Right renal pelvis (tissue), 4 donors: ENCODE measurements around the gene CLCF1. TPM values are rescaled to one million over a fixed set of nuclear protein-coding genes. Genes with fewer than 3 reads are reported as not detected.

Source experiments
- DNase-seq, 4 donors: peaks; one replicate each; pipeline ENCODE4 v3.0.0-alpha.2; 2013; ENCODE audit warnings: low read depth in 4 of 4, low spot score in 3 of 4, missing footprints in 1 of 4
- polyA plus RNA-seq, 4 donors: library from polyadenylated mRNA; unstranded; fragments of 120-200 nt; gene quantifications; one replicate each; pipeline ENCODE4 v1.2.1, GENCODE V29; 2013; ENCODE audit not compliant: insufficient read length in 4 of 4

Gene CLCF1
- polyA plus RNA-seq, 4 donors, result 4.5 to 6.3 (median 5.1) TPM

DNA sequence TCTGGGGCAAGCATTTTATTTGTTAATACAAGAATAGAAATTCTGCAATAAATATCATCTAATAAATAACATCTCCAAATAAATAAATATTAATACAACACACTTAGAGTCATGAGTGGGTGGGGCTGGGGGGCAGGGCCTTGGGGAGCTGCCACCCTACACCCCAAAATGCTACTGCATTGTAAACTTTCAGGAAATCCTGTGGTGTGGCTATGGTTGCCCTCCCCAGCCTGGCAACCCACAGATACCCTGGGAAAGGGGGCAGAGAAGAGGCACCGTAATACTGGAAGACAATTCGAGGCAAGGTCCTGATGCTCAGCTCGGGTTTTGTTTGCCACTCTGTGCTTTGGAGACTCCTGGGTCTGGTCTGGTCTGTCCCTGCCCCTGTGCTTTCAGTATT is 9.2 kb downstream of the CLCF1 start:
- no peak for DNase-seq

DNA sequence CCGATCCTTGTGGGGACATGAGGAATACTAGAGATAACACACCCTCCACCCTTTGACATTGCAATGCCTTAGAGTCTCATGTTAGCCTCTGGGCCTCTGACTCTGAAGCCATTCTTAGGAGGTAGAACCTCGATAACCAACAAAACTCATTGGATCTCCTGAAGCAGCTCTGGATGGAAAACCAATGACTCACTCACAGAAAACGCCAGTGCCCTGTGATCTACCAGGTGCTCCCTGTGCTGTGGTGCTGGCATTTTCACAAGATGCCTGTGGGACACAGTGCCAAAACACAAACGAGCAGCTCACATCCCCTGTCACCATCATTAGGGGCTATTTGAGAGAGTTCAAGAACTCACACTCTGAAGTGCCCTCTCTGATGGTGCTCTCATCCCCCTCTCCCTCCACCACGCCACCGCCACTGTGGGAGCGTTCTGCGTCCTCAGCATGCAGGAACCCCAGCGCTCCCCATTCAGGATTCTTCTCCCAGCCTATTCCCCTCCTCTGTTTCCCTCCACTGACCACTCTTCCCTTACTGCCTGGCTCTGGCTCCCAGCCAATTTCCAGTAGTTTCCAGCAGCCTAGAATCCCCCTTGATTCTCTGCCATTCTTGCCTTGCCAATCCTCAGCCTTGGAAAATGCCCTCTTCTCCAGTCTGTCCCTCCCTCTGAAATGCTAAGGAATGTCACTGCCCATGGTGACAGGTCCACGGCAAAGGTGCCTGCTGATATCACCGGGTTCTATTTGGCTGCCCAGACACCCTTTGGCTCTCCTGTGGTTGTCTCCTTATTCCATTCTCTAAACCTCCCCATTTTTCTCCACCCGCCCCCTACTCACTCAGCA is 15.3 kb downstream of the CLCF1 start:
- DNase-seq, result no peak

DNA sequence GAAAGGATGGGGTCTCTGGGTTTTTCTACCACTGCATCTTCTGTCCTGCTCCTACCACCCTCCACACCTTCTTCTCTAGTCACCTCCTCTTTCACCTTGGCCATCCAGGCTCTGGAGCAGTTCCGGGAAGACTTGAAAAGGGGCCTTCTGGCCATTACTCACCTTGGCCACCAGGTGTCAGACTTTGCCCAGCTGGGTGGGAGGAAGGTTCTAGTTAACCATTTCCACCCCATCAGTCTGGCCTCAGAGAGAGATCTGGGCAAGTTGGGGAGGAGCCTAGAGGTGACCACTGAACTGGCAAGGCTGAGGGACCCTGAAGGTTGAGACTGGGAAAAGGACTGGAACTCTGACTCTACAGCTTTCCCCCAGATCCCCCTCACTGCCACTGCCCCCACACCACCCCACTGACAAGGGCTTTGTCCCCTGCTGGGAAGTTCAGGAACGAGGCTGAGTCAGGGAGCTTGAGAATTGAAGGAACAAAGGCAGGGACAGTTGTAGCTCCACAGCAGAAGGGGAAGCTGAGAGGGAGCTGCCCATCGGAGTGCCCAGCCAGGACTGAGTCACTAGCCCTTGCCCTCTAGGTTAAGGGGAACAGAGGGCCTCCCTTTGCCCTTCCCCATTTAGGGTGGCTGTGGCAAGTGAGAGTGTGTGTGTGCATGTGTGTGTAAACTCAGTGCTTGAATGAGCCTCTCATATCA is 16.4 kb downstream of the CLCF1 start:
- DNase-seq, result peak in 2 of 4 donors; percentile 65 to 67

DNA sequence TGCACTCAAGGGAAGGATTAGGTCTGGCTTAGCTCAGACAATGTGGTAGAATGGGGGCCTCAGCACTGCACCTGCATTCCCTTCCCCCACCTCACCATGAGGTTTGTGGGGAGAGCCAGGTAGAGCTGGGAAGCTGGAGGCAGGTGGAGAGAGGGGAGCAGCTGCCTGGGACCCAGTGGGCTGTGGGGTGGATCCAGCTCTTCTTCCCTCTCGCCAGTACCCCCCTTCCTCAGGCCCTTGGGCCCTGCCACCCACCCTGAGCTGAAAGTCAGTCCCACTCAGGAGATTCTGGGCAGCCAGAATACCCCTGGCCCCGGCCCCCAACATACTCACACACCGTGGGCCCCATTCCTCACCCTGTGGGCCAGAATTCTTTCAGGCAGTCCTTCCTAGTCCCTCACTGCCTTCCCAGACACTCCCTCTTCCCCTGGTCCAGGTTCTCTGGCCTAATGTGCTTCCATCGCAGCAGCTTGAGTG is 17.0 kb downstream of the CLCF1 start:
- no peak for DNase-seq

DNA sequence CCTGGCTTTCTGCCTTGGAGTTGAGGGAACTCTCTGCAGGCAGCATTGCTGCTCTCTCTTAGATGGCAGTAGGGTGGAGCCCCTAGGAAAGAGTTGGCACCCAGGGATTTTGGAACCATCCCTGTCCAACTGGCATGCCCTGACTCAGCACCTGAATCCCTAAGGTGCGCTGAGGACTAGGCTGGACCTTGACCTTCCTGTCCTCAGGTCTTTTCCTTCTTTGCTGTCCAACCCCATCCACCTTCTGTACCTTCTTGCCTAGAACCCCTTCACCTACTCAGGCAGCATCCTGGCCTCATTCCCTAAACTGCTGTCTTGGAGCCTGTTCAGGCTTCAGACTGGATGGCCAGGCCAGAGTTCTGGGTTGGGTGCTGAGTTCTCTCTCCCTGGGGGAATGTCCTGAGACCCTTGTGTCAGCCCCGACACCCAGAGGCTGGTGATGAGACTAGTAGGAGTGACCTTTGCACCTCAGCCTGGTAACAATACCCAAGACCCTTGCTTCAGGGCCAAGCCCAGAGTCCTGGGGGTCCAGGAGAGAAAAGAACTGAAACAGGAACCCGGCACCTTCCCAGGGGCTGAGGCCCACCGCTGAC is 17.5 kb downstream of the CLCF1 start:
- no peak for DNase-seq

DNA sequence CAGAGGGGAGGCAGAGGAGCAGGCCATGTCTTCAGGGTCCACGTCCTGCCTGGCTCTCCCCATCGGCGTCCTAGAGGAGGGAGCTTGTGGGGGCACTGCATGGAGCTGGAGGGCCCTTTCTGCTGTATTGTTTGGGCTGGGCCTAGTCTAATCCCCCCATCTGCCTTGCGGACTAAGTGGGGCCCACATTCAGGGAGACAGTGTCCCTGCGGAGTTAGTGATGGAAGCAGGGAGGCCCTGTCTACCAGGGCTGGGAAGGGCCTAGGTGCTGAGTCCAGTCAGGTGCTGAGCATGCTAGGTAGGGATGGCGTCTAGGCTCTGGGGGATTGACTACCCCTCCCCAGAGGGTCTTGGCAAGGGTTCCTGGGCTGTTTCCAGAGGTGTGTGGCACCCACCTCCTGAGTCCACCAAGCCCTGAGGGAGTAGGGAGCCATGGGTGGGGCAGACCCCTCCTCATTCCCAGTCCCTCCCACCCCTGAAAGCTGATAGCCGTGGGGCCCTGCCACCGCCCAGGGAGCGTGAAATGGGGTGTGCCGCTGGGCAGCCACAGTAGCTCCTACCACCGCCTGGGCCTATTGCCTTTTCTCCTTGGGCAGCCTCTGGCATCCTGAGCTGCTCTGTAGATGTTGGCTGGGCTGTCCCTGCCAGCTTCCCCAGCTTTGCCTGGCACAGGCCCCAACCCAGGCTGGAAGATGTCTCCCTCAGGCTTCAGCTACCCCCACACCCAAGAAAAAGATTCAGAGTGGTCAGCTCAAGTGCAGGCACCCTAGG is 18.2 kb downstream of the CLCF1 start:
- no peak for DNase-seq

DNA sequence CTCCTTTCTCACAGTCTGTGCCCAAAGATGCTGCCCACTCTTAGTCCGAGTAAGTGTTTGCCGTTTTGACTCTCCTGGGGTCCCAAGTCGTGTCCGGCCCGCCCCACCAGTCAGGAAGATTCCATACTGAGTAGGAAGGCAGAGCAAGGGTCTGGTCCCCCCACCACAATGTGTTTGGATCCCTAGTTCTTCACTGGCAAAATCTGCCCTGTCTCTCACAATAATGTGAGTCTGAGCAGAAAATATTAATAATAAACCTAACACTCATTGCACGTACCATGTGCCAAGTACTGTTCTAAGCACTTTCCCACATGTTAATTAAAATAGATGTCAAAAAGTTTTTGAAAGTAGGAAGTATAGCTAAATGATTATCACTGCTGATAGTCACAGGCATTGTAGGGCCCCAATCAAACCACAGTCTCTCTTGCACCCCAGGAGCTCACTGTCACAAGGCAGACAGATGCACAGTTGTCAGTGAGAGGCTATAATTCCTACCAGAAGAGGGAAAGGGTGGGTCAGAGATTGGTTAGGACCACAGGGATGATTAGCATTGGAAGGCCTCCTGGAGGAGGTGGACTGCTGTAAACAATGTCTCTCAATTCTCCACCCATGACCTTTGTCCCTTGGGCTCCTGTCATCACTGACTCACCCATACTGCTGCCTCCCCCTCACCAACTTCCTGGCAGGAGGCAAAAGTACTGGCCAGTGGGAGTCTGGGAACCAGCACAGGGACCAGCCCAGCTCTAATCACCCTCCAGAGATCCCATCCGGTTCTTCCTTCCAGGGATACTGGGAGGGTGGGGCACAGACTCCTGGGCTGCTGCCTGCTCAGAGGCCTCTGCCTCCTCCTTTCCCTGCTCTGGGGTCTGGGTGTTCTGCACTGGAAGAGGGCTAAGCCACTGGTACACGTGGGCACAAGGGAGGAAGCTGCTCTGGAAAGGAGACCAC is 19.0 kb downstream of the CLCF1 start:
- no peak for DNase-seq

DNA sequence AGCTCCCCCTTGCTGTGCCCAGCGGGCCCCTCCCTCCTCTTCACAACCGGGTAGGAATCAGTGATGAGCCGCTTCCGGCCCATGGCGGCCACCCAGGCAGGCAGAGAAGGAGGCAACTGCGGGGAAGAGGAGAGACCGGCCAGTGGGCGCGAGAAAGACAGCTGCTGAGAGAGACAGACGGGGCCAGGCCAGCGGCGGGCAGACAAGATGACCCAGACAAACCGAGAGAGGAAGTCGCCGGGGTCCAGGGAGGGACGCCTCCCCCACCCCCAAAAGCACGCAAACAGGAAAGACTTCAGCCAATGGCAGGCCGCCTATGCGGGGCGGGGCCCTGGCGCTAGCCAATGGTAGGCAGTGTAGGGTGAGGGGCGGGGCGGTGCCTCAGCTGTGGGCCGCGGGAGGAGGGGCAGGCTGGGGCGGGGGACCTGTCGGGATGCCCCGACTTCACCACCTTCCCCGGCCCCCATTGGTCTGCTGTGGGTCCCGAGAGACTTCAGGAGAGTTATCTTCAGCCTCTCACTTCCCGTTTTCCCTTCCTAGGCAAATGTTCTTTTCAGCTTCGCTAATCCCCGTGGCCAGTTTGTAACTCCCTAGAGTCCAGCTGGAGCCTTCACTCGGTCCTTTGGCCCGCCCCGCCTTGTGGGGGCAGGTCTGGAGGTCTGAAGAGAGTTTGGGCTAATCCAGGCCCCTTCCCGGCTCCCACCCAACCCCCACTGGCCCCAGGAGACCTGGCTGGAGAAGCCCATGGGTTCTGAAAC is 19.9 kb downstream of the CLCF1 start, which contains the start of gene POLD4:
Gene POLD4, minus strand, starts transcription at position 230 of the 758 bp plus-strand sequence. Its CDS starts 147 bp downstream, at position 83.
- peak; percentile 83 to 88 (median 86) for DNase-seq

DNA sequence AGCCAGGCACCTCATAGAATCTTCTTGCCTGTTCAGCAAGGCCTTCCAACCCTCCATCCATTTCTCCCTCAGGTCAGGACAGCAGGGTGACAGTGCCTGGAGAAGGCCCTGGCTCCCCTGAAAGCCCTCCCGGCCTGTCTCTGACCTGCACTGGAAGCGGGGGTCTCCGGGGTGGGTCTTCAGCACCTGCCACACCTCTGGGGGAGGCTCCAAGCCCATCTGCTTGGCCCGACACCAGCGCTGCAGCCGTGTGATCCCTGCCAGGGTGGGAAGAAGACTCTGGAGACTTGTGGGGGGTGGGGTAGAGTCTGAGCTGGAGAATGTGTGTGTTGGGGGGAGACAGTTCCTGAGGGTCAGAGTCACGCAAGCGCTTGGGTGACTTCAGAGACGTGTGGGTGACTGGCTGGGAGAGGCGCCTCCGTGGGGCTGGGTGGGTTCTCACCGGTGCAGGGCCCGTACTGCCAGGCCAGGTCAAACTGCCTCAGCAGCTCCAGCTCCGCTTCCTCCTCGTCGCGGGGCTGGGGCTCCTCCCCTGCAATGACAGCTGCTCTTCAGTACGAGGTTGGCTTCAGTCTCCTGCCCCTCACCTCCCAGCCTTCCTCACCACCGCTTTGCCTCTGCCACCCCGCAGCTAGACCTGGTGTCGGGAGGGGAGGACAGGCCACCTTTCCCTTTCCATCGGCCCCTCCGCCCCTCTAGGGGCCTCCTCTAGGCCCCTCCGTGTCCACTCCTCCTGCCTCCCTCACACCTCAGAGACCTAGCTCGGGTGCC is 20.7 kb downstream of the CLCF1 start:
- DNase-seq, result no peak

DNA sequence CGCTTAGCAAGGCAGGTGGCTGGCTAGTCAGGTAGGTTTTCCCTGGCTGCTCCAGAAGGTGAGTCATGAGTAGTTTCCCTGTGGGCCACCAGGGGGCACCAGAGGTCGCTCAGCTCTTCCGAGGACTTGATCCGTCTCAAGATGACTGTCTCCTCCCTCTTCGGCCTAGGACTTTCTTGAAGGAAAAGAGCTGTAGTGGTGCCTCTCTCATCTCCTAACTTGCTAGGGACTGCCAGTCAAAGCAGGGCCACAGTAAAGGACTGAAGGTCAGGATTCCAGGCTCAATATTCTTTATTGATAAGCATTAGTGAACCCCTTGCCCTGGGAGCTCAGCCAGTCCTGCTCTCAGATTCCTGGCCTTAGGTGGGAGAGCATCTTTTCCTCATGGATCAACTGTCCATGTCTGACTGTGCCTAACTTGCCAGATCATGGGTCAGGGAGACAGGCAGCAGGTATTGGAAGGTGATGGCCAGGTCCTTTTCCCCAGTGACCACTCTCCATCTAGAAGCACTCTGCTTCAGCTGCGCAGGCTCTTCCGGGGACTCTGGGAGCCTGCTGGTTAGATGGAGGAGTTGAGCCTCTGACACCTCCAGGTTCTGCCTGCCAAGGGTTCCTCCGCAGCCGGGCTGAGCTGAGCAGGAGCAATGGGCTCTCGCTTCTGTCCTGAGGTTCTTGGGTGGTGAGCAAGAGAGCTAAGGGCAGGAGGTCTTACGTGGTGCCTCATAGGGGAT is 22.0 kb downstream of the CLCF1 start:
- DNase-seq, result no peak

DNA sequence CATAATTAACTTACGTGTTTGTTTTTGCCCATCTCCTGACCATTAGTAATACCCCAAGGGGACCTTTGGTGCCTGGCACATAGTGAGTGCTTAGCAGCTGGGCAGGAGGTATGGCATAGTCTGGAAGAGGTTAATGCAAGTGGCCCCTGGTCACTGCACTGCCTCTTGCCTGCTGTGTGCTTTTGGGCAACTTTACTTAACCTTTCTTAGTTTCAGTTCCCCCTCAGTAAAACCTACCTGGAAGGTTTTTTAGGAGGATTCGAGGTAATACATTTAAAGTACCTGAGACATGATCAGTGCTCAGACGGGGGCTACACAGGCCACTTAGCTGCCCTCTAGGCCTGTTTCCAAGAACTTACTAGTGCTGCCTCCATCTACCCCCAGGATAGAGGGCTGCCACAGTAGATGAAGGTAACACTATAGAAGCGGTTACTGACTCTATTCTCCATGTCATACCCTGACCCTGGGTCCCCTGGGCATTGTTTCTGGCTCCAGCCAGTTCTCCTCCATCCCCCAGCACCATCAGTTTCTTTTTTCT is 23.4 kb downstream of the CLCF1 start:
- no peak for DNase-seq

DNA sequence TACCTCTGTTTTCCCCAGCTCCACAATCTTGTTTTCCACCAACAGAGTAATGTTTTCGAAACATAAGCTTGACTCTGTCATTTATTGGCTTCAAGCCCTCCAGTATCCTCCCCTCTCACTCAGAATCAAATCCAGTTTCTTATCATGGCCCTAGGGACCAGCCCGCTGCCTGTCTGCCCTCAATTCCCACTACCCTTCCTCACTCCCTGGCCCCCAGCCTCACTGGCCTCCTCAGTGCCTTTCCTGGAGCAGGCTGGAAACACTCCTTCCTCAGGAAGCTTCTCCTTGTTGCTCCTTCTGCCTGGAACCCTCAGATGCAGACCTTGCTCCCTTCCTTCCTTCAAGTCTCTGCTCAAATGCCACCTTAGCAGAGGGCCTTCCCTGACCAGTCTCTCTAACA is 23.9 kb downstream of the CLCF1 start:
- DNase-seq, result no peak

DNA sequence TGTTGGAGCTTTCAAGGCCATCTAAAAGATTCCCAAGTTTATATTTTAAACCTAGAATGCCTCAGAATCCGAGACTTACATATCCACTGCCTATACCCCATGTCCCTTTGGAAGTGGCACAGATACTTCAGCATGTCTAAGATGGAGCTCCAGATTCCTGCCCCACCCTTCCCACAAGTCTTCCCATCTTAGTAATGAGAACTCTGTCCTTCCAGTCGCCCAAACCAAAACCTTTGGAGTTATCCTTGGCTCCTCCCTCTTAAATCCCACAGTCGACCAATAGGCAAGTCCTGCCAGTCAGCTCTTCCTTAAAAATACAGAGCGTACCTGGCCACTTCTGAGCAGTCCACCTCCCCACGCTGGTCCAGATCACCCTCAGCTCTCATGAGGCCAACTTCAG is 24.4 kb downstream of the CLCF1 start:
- no peak for DNase-seq

DNA sequence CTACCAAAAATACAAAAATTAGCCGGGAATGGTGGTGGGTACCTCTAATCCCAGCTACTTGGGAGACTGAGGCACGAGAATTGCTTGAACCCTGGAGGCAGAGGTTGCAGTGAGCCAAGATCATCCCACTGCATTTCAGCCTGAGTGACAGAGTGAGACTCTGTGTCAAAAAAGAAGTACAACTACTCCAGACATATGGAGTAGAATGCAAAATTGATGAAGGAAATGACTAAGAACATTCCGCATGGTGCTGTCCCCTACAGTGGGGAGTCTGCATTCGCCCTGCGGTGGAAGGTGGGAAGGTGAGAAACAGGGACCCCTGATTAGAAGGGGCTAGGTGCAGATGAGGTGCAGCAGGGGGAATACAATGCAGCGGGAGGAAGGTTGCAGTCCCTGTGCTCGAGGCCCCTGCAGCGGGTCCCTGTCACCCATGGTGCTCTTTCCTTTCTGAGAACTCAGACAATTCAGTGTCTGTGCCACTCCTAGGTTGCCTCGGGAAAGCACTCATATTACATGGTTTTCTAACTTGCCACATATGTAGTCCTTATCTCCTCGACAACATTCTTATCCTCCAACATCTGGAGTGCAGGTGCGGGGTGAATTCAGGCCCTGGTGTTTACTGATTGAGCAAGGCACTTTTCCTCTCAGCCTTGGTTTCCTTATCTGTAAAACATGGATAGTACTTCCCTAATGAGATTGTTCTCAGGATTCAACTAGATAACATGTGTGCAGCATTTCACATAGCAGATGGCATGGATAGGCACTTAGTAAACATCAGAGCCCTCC is 25.2 kb downstream of the CLCF1 start:
- DNase-seq, result no peak

DNA sequence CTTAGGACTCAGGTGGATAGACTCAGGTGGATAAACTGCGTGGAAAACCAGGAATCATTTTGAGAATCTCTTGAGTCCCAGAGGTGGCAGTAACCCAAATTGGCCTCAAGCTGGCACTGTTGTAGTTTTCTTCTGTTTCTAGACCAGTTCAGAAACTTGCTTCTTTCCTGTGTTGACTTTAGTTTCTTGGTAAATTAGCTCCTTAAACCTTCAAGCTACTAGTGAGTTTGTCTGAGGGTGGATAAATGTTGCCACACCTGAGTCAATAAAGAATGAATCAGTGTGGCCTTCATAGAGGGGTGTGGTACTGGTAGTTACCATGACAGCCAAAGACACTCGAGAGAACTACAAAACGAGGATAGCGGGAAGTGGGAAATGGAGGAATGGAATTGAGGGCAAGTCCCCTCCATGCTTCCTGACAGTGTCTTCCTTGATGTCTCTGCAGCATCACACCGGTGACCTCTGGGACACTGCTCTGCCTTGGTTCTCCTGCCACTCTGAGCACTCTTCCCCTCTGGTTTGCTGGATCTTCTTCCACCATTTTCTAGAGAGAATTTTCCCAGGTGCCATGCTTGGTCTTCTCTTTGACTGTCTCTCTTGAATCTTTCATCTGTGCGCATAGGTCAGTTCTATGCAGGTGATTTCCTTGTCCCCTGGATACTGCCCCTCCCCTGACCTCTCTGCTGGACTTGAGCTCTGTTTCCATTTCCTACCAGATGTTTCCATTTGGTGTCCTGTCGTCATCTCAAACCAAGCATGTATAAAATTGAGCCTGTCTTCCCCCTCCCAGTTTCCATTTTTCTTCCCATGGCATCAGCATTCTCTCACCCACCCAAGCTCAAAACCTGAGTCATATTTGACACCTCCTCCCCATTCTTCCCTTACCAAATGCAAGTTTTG is 27.2 kb downstream of the CLCF1 start:
- no peak for DNase-seq
